Measurements from ENCODE around the gene SPATS1. TPM values are rescaled to one million over a fixed set of nuclear protein-coding genes. Genes with fewer than 3 reads are reported as not detected.
A peak's percentile ranks its signal among the peaks of the same experiment; 100 is the strongest.

SPATS1 gene
- total RNA-seq, 1 donor from 2014 or later = not detected

- intact Hi-C loops (cut with DNase I) = no loop called here
- Histone ChIP-seq H3K36me3 (peaks cover 56% of the 10 kb centered on the region), H3K9me3 (no peaks in the 10 kb centered on the region), H3K27ac (no peak overlapping the region), H3K27me3 (peaks cover 8% of the 10 kb centered on the region), H3K4me1 (peaks cover 1% of the 10 kb centered on the region), H3K4me3 (no peak overlapping the region)
- no peak for ATAC-seq
- no peak for TF ChIP-seq CTCF (IDR thresholded peaks at IDR 0.05)
- no peak for DNase-seq
Observed at GRCh38 chr6:44302856-44303255, 39.6 kb upstream of the SPATS1 start.

- no peak for ATAC-seq
- DNase-seq = no peak
- intact Hi-C loops (cut with DNase I) = no loop called here
- Histone ChIP-seq H3K4me3 (no peak overlapping the region), H3K36me3 (peaks cover 63% of the 10 kb centered on the region), H3K27ac (no peak overlapping the region), H3K27me3 (no peaks in the 10 kb centered on the region), H3K9me3 (no peaks in the 10 kb centered on the region), H3K4me1 (no peaks in the 10 kb centered on the region)
- no peak for TF ChIP-seq CTCF (IDR thresholded peaks at IDR 0.05)
Observed at GRCh38 chr6:44303842-44304241, 38.6 kb upstream of the SPATS1 start.

- no peaks in the 10 kb centered on the region for H3K4me1 ChIP-seq
- TF ChIP-seq CTCF (IDR thresholded peaks at IDR 0.05) = peak; percentile 73
- H3K27me3 ChIP-seq = no peaks in the 10 kb centered on the region
- intact Hi-C loops (cut with DNase I) = no loop called here
- DNase-seq (no peak), ATAC-seq (peak; percentile 67)
- H3K27ac ChIP-seq = no peak overlapping the region
- H3K36me3 ChIP-seq = peaks cover 70% of the 10 kb centered on the region
- no peaks in the 10 kb centered on the region for H3K9me3 ChIP-seq
- H3K4me3 ChIP-seq = no peak overlapping the region
Observed at GRCh38 chr6:44304282-44305199, 37.9 kb upstream of the SPATS1 start.

- intact Hi-C loops (cut with DNase I) = no loop called here
- ATAC-seq (no peak), DNase-seq (no peak)
Observed at GRCh38 chr6:44305200-44305725, 37.2 kb upstream of the SPATS1 start.

GRCh38 chr6:44306710-44307109, 35.7 kb upstream of the SPATS1 start:
- DNase-seq = no peak
- Histone ChIP-seq H3K27me3 (no peaks in the 10 kb centered on the region), H3K27ac (no peak overlapping the region), H3K4me1 (no peaks in the 10 kb centered on the region), H3K9me3 (no peaks in the 10 kb centered on the region), H3K36me3 (peaks cover 86% of the 10 kb centered on the region), H3K4me3 (no peak overlapping the region)
- no peak for TF ChIP-seq CTCF (IDR thresholded peaks at IDR 0.05)
- intact Hi-C loops (cut with DNase I) = no loop called here
- no peak for ATAC-seq

More at GRCh38 chr6:44305200-44305725, 37.2 kb upstream of the SPATS1 start:
- TF ChIP-seq CTCF (IDR thresholded peaks at IDR 0.05) = no peak
- H3K4me3 ChIP-seq = no peak overlapping the region
- no peaks in the 10 kb centered on the region for H3K4me1 ChIP-seq
- H3K9me3 ChIP-seq = no peaks in the 10 kb centered on the region
- no peak overlapping the region for H3K27ac ChIP-seq
- H3K27me3 ChIP-seq = no peaks in the 10 kb centered on the region
- peaks cover 77% of the 10 kb centered on the region for H3K36me3 ChIP-seq

Measured in upper lobe of right lung (tissue), 1 donor.